Body of pancreas (tissue), 4 donors: ENCODE results near the gene ADORA1.

Source experiments
- CTCF ChIP-seq, 7 experiments: fragments of 450-650 bp in 4 of 7; fragments of 200-600 bp in 3 of 7; sonication (generic) in 3 of 7; IDR thresholded peaks; one replicate each; pipeline ENCODE4 v1.5.1; 2016 to 2019; ENCODE audit warnings: antibody characterized with exemption in 7 of 7
- POLR2A ChIP-seq, 3 donors: fragments of 450-650 bp; IDR thresholded peaks; one replicate each; pipeline ENCODE4 v1.6.1; 2016; ENCODE audit warnings: antibody characterized with exemption in 3 of 3, mild to moderate bottlenecking in 2 of 3

GRCh38 chr1:203085528-203086406 lies 41.8 kb upstream of the ADORA1 start, which contains the start of gene MYOG:
- no peak for TF ChIP-seq CTCF (IDR thresholded peaks at IDR 0.05)
- no peak for TF ChIP-seq POLR2A (IDR thresholded peaks at IDR 0.05)
